ENCODE results near the gene ZFYVE27. TPM values are rescaled to one million over a fixed set of nuclear protein-coding genes. Genes with fewer than 3 reads are reported as not detected.

The ZFYVE27 gene
- total and polyA plus RNA-seq, 2 of the 4 experiments (the other 2 are of a cell fraction): 13.1 to 22.2 TPM

DNA sequence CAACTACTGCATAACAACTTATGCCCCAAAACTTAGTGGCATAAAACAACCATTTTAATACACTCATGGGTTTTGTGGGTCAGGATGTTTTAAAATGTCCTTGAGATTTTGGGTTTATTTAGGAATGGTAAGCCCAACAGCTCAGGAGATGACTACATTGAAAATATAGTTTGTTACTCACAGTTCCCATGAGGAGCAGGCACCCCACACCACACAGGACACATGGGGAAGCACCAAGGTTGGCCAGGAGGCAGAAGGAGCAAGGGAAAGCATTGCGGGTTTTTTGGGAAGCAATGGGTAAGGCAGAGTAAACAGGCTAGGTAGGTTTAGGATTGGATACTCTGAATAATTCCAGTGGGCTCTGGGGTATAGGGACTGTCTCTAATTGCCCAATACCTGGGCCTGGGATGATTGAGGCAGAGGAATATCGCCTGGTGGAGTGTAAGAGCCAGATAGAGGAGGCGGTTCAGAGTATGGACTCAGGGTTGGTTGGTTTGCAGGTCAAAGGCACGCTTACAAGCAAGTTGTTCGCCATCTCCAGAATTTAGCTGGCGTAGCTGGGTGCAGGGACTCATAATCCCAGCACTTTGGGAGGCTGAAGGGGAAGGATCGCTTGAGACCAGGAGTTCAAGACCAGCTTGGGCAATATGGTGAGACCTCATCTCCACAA is 33.4 kb upstream of the ZFYVE27 start:
- Histone ChIP-seq H4K8ac (ENCODE audit: low read depth in 2 of 2, low read length in 2 of 2) (no peak overlapping the region), H2AK9ac (replicated peaks; ENCODE audit: low read depth, low read length, poor library complexity) (no peak overlapping the region), H3K4me1 (ENCODE audit: control insufficient read depth, insufficient read depth, low read length) (no peaks in the 10 kb centered on the region; the same call in 1 of the 2 replicates), H2AFZ (replicated peaks; ENCODE audit: low read length, poor library complexity) (no peak overlapping the region), H3K23ac (ENCODE audit: low read depth, low read length) (no peak overlapping the region), H4K5ac (ENCODE audit: low read depth, low read length) (no peak overlapping the region), H3K4ac (ENCODE audit: low read depth, low read length) (no peak overlapping the region), H4K20me1 (ENCODE audit: insufficient read depth, low read length) (no peaks in the 10 kb centered on the region), H3K79me1 (ENCODE audit: low read depth in 1 of 2, low read length in 2 of 2) (no peaks in the 10 kb centered on the region), H4K91ac (ENCODE audit: insufficient read depth, low read depth, low read length) (no peak overlapping the region), H3K27me3 (ENCODE audit: control insufficient read depth, insufficient read depth, low read length) (no peaks in the 10 kb centered on the region), H3K4me3 (ENCODE audit: insufficient read depth, low read depth, low read length) (no peak overlapping the region), H2BK15ac (ENCODE audit: low read depth, low read length) (no peak overlapping the region), H3K14ac (replicated peaks; ENCODE audit: low read depth, low read length) (no peak overlapping the region), H3K9ac (ENCODE audit: low read depth, low read length) (no peak overlapping the region), H3K27ac (ENCODE audit: insufficient read depth, low read length) (no peak overlapping the region), H3K9me3 (ENCODE audit: control insufficient read depth, insufficient read depth, low read length) (no peaks in the 10 kb centered on the region), H2BK20ac (ENCODE audit: low read depth, low read length) (no peak overlapping the region), H3K9me1 (ENCODE audit: insufficient read depth, low read length) (no peaks in the 10 kb centered on the region), H3K36me3 (ENCODE audit: control insufficient read depth, insufficient read depth, low read length) (no peaks in the 10 kb centered on the region), H2BK120ac (ENCODE audit: low read depth, low read length) (no peak overlapping the region), H3K4me2 (ENCODE audit: low read depth, low read length) (no peak overlapping the region), H3K56ac (ENCODE audit: extremely low read depth, insufficient read depth, low read length) (no peak overlapping the region), H2BK5ac (ENCODE audit: low read depth, low read length, poor library complexity, severe bottlenecking) (no peak overlapping the region), H3K18ac (ENCODE audit: low read depth, low read length) (no peak overlapping the region), H2AK5ac (ENCODE audit: low read depth, low read length) (no peak overlapping the region)
- intact Hi-C loops (cut with micrococcal nuclease) (no loop called here), in situ Hi-C loops (cut with MboI; ENCODE audit: low sequenced_read_pairs) (no loop called here), dilution Hi-C loops (cut with HindIII; ENCODE audit: low sequenced_read_pairs, unreplicated experiment) (no loop called here)
- ATAC-seq (ENCODE audit: low read depth) (no peak), DNase-seq (no peak)
- POLR2A ChIA-PET (ENCODE audit: unreplicated experiment): no interaction called here
- no TSS peak for BruUV-seq (replicated peaks)
- WGBS, 2 experiments (ENCODE audit: extremely low coverage in 2 of 2, insufficient read length in 1 of 2): 93% methylated on average over 2 of the region's 7 CpGs; no CpG with 5 or more reads in 1 of the 2 experiments
- CTCF ChIA-PET: interaction anchor here (1.3 to 1.6 kb wide), 3 partner anchors 10 to 33 kb away, joined by 3 to 4 read pairs (median 3); partner anchors contain the start of genes MARVELD1 and ZFYVE27
- no peak for TF ChIP-seq CHD1 (IDR thresholded peaks at IDR 0.05; ENCODE audit: low read depth, low read length)
- TF ChIP-seq, protein P1, sequence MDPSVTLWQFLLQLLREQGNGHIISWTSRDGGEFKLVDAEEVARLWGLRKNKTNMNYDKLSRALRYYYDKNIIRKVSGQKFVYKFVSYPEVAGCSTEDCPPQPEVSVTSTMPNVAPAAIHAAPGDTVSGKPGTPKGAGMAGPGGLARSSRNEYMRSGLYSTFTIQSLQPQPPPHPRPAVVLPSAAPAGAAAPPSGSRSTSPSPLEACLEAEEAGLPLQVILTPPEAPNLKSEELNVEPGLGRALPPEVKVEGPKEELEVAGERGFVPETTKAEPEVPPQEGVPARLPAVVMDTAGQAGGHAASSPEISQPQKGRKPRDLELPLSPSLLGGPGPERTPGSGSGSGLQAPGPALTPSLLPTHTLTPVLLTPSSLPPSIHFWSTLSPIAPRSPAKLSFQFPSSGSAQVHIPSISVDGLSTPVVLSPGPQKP (IDR thresholded peaks at IDR 0.05; ENCODE audit: borderline replicate concordance, low read depth, low read length): no peak
- no peak for TF ChIP-seq RAD21 (IDR thresholded peaks at IDR 0.05; ENCODE audit: low read length)
- no peak for TF ChIP-seq RFX5 (IDR thresholded peaks at IDR 0.05; ENCODE audit: low read depth, low read length)
- TF ChIP-seq MXI1 (IDR thresholded peaks at IDR 0.05; ENCODE audit: borderline replicate concordance, low read depth, low read length): no peak
- TF ChIP-seq FOS (IDR thresholded peaks at IDR 0.05; ENCODE audit: low read depth, low read length): no peak
- TF ChIP-seq, protein P2, sequence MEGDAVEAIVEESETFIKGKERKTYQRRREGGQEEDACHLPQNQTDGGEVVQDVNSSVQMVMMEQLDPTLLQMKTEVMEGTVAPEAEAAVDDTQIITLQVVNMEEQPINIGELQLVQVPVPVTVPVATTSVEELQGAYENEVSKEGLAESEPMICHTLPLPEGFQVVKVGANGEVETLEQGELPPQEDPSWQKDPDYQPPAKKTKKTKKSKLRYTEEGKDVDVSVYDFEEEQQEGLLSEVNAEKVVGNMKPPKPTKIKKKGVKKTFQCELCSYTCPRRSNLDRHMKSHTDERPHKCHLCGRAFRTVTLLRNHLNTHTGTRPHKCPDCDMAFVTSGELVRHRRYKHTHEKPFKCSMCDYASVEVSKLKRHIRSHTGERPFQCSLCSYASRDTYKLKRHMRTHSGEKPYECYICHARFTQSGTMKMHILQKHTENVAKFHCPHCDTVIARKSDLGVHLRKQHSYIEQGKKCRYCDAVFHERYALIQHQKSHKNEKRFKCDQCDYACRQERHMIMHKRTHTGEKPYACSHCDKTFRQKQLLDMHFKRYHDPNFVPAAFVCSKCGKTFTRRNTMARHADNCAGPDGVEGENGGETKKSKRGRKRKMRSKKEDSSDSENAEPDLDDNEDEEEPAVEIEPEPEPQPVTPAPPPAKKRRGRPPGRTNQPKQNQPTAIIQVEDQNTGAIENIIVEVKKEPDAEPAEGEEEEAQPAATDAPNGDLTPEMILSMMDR (conservative IDR thresholded peaks at IDR 0.05; ENCODE audit: low read depth, low read length): no peak
- no peak for TF ChIP-seq MAZ (IDR thresholded peaks at IDR 0.05; ENCODE audit: borderline replicate concordance, low read depth, low read length)
- TF ChIP-seq MAFK (IDR thresholded peaks at IDR 0.05; ENCODE audit: low read depth, low read length): no peak
- no peak for TF ChIP-seq SMC3 (IDR thresholded peaks at IDR 0.05; ENCODE audit: low read depth, low read length)
- no peak for TF ChIP-seq RCOR1 (IDR thresholded peaks at IDR 0.05; ENCODE audit: insufficient replicate concordance, low read length)

Data from IMR-90 (cell line).